K562 (cell line): ENCODE data around the gene SLC22A23.

Source experiments
- ATF2 ChIP-seq: sonication (generic); formaldehyde crosslinking; IDR thresholded peaks from 2 replicates; pipeline ENCODE4 v1.8.1; 2022; ENCODE audit warnings: missing genetic modification reagents
- BDP1 ChIP-seq: IDR thresholded peaks from 3 replicates; pipeline ENCODE4 v1.6.1; 2011; ENCODE audit not compliant: insufficient read length, insufficient read depth
- CBX1 ChIP-seq: sonication (generic); IDR thresholded peaks from 2 replicates; pipeline ENCODE4 v1.6.1; 2016; ENCODE audit warnings: antibody characterized with exemption, low read depth, mild to moderate bottlenecking
- CREM ChIP-seq: IDR thresholded peaks from 2 replicates; pipeline ENCODE4 v1.6.1; 2014; ENCODE audit warnings: antibody characterized with exemption, low read depth
- CTCF ChIP-seq, 3 experiments: IDR thresholded peaks in 2 of 3; conservative IDR thresholded peaks in 1 of 3; 2 replicates each; pipeline ENCODE4 v1.5.1; 2011 to 2012; ENCODE audit warnings: low read length in 3 of 3, mild to moderate bottlenecking in 3 of 3, control low read depth in 2 of 3, improper control_type of control experiment in 1 of 3, inconsistent platforms in 1 of 3, low read depth in 1 of 3, mixed read lengths in 1 of 3, moderate library complexity in 1 of 3; ENCODE audit not compliant: insufficient read depth in 2 of 3
- DIDO1 ChIP-seq: fragments of 450-650 bp; IDR thresholded peaks from 2 replicates; pipeline ENCODE4 v1.6.1; 2016; ENCODE audit warnings: low read depth, missing biosample characterization, missing genetic modification characterization
- HNRNPL ChIP-seq: fragments of 200-400 bp; formaldehyde crosslinking; IDR thresholded peaks from 2 replicates; pipeline ENCODE4 v1.6.1; 2017; ENCODE audit warnings: low read depth, mild to moderate bottlenecking, low read length
- POLR2A ChIP-seq: fragments of 450-650 bp; conservative IDR thresholded peaks from 2 replicates; pipeline ENCODE4 v1.6.1; 2016
- POLR2AphosphoS5 ChIP-seq: IDR thresholded peaks from 2 replicates; pipeline ENCODE4 v1.6.1; 2011; ENCODE audit warnings: mild to moderate bottlenecking, low read depth, low read length, moderate library complexity; ENCODE audit not compliant: control insufficient read depth, insufficient read depth
- SP2 ChIP-seq: IDR thresholded peaks from 2 replicates; pipeline ENCODE4 v1.6.1; 2011; ENCODE audit warnings: mild to moderate bottlenecking, low read depth, low read length, moderate library complexity; ENCODE audit not compliant: poor library complexity, severe bottlenecking; ENCODE audit errors: extremely low read depth
- ZFX ChIP-seq: sonication (generic); formaldehyde crosslinking; IDR thresholded peaks from 2 replicates; pipeline ENCODE4 v1.8.0; 2022; ENCODE audit warnings: mild to moderate bottlenecking, missing genetic modification reagents, moderate library complexity
- ZNF282 ChIP-seq: sonication (generic); formaldehyde crosslinking; IDR thresholded peaks from 2 replicates; pipeline ENCODE4 v1.8.1; 2023; ENCODE audit warnings: missing genetic modification reagents
- ZNF449 ChIP-seq: fragments of 250-450 bp; sonication (Bioruptor Pico); IDR thresholded peaks from 2 replicates; pipeline ENCODE4 v1.8.0; 2022; ENCODE audit warnings: moderate library complexity, mild to moderate bottlenecking, inconsistent platforms

- TF ChIP-seq POLR2AphosphoS5 = 0 out of 2 replicates have a peak, but pooled peaks have one; percentile 20
- TF ChIP-seq ATF2 (CRISPR knock-in tag) = no peak
- TF ChIP-seq CREM = no peak
- no peak for TF ChIP-seq SP2
- TF ChIP-seq DIDO1 (tag) = 0 out of 2 replicates have a peak, but pooled peaks have one; percentile 8
- no peak for TF ChIP-seq ZNF282 (CRISPR knock-in tag)
- no peak for TF ChIP-seq CTCF (IDR thresholded peaks at IDR 0.05 in 2 of 3, conservative IDR thresholded peaks at IDR 0.05 in 1 of 3; ENCODE audit: insufficient read depth in 2 of 3, low read depth in 1 of 3, low read length in 3 of 3)
- TF ChIP-seq BDP1 = no peak
- no peak for TF ChIP-seq ZFX (CRISPR knock-in tag)
- no peak for TF ChIP-seq CBX1
- no peak for TF ChIP-seq HNRNPL
- no peak for TF ChIP-seq ZNF449
- TF ChIP-seq POLR2A = no peak
Observed at GRCh38 chr6:3355011-3355357, 101.9 kb downstream of the SLC22A23 start.
